Fibroblast of peridontal ligament (primary cell): ENCODE measurements around the gene LENG1.

Source experiments
- DNase-seq: peaks from one replicate; pipeline ENCODE4 v3.0.0-alpha.2; 2010; ENCODE audit errors: extremely low read depth

LENG1 gene

DNA sequence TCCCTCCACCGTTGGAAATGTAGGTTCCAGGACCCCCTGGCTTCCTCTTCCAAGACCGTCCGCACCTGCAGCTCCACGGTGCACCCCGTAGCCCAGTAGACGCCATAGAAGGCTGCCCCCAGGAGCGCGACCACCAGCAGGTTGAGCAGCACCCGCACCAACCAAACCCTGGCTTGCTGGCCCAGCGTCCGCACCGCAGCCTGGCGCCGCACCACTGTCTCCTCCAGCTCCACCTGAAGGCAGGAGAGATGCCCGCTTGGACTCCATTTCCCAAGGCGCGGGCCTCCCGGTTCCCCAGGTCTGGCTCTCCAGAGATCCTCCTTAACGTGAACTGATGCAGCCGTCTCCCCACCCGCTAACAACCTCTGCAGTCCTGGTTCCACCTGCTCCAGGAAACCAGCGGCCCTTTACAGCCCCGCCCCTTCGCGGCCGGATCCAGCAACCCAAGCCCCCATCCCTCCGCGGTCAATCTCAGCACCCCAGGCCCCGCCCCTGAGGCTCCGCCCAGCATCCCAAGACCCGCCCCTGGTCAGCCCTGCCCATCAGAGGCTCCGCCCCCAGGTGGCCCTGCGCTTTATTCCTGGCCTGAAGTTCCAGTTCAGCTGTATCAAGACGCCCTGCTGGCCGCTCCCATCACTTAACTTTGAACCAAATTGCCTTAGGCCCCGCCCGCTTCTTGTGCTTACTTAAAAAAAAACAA is 5.0 kb upstream of the LENG1 start:
- DNase-seq = no peak

GRCh38 chr19:54162884-54163283 is 3.4 kb upstream of the LENG1 start:
- no peak for DNase-seq

- peak; percentile 27 for DNase-seq
Observed at GRCh38 chr19:54162241-54162805, 2.8 kb upstream of the LENG1 start.

- DNase-seq = no peak
Observed at GRCh38 chr19:54160854-54161253, 1.3 kb upstream of the LENG1 start.

- peak; percentile 18 for DNase-seq
Observed at GRCh38 chr19:54160182-54160811, 776 bp upstream of the LENG1 start.

DNA sequence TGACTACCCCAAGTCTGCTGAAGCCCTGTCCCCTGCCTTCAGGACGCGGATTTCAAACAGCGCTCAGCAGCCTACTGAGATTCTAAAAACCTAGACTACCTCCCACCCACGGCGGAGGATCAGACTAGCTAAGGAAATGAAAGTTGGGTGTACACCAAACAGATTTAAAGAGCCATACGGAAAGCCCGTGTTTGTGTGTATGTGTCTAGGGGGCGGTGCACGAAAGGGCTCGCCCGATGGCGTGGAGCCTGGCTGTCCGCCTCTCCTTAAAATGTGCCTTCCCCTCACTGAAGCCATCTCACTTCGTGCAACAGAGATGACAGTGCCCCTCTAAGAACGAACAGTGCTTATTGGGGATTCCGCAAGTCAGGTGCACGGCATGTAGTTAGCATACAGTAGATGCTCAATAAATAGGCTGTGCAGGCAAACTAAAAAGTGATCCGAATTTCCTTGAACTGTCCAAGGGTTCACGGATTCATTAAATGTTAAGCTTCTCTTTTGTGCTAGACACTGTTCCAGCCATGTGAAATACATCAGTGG is 639 bp downstream of the LENG1 start:
- peak; percentile 36 for DNase-seq

DNA sequence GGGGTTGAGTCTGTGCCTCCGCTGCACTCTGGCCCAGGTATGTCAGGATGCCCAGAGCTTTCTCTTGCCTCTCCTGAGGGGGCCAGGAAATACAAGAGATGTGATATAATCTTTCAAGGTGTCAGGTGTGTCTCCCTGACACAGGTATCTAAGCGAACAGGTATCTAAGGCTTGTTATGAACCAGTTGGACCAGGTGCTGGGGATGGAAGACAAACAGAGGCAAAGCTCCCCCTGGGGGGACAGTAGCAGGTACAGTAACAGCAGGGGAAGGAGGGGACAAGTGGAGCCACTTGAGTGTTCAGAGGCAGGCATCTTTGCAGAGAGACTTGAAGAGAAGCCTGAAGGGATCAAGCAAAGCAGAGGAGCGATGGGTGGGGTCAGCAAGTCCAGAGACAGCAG is 2.6 kb downstream of the LENG1 start:
- DNase-seq = no peak

DNA sequence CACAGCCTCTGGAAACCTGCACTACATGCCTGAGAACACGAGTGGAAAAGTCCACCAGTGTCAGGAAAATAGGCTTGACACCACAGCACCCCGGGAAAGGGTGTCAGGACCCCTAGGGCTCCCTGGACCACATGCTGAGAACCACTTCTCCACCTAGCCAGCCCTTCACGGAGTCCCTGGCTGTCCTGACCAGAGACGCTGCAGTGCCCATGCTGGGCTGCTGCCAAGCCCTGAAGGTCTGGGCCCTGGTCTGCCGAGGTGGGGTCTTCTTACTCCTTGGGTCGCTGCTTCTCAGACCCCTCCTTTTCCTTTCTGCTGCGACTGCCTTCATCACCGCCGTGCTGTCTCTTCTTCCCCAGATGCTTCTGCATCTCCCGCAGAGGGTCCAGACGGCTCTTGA is 3.0 kb downstream of the LENG1 start:
- DNase-seq = no peak

DNA sequence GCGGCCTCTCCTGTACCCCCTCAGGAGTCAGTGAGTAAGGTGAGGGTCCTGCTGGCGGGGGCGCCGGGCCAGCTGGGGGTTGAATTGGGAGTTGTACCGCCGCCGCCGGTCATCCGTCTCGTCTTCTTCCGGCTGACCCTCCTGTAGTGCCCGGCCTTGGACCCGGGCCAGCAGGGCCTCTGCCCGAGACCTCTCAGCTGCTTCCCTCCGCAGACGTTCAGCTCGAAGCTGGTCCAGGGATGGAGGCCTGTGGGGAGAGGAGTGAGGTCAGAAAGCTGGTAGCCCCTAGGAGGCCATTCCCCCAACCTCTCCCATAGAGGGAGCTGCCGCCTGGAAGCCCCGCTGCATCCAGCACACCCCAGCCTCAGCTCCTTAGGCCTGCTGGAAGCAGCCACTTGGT is 3.8 kb downstream of the LENG1 start:
- DNase-seq = no peak

GRCh38 chr19:54154603-54155345 is 4.7 kb downstream of the LENG1 start:
- DNase-seq = peak; percentile 17

DNA sequence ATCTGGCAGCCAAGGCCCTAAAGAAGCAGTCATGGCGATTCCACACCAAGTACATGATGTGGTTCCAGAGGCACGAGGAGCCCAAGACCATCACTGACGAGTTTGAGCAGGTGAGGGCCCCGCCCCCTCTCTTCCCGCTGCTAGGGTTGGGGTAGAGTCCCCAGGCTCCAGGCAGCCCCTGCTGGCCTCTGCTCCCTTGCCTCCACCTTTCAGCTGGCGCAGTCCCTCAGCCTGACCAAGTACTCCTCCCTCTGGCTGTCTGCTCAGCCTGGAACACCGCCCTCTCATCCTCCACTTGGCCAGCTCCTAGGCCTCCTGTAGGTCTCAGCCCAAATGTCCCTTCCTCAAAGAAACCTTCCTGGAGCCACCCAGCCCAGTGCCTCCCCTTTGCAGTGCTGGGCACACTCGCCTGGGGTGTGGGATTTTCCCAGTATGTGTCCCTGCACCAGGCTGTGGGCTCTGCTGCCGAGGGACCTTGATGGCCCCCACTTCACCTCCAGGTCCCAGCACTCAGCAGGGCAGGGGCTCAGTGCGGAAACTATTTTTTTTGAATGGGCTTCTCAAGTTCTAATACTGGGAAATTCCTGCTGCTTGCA is 5.7 kb downstream of the LENG1 start:
- DNase-seq = no peak

DNA sequence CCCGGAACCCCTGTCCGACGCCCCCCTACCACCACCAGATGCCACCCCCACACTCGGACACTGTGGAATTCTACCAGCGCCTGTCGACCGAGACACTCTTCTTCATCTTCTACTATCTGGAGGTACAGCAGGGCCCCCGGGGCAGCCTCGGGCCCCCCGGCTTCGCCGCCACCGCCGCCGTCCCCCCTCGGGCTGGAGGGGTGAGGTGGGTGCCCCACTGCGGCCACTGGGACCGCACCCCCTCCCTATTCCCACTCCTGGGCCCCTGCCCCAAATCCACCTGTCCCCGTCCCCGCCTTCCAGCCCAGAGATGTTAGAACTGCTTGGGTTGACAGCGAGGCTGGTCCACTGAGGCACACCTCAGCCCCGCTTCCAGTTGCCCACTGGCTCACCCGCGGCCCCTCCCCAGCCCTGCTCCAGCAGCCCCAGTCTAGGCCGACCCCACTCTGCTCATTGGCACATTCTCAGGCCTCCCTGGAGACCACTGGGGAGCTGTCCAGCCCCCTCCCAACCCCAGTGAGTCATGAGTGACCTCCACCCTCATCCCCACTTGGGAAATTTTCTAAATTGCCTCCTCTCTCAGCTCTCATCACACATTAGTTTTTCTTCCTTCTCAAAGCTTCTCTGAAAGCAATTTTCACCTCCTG is 6.5 kb downstream of the LENG1 start:
- peak; percentile 34 for DNase-seq

GRCh38 chr19:54152267-54152666 is 7.3 kb downstream of the LENG1 start:
- no peak for DNase-seq

DNA sequence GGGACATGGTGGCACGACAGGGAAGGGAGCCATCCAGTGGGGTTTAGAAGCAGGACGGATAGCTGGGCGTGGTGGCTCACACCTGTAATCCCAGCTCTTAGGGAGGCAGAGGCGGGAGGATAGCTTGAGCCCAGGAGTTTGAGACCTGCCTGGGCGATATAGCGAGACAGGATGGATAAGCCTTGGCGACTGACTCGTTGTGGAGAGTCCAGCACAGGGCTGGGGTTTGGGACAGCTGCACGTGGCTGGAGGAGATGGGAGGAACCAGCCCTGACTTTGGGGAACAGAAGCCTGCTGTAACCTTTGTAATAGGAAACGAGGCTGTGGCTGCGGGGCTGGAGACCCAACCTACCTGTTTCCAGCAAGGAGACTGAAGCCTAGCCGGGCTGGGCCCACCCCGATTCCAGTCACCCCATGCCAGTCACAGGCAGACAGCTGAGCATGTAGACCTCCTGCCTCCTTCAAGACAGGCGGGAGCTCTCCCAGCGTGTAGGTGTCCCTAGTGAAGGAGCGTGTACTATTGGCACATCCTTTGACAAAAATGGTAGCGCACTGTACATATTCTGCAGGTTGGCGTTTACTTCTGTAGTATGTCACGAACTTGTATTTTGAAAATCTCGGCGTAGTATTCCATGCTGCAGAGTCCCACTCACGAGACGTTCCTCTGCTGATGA is 8.0 kb downstream of the LENG1 start:
- no peak for DNase-seq

DNA sequence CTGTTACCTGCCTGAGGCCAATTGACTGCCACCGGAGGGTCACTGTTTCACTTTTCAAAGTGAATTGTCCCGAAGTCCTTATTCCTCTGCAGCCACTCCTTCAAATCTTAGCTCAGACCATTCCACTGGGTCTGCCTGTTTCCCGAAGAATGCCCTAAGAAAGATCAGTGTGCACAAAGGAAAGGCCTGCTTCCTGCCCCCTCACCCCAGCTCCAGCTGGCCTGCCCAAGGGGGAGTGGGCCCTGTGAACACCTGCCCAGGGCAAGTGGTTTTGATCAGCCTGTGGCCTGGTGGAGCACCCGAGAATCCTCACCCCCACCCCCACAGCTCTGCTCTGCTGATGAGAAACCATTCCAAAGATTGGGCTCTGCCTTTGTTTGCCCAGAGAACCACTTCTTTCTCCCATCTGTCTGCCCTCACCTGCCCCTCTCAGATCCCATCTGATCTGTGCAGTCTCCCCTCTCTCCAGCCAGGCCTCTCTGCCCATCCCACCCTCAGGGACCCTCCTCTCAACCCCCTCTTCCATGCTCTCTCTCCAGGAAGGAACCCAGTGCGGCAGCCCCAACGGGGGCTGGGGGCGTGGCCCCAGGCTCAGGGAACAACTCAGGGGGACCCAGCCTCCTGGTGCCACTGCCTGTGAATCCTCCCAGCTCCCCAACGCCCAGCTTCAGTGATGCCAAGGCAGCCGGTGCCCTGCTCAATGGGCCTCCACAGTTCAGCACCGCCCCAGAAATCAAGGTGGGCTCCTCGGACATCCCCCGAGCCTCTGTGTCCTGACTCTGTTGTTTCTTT is 10.3 kb downstream of the LENG1 start:
- no peak for DNase-seq

DNA sequence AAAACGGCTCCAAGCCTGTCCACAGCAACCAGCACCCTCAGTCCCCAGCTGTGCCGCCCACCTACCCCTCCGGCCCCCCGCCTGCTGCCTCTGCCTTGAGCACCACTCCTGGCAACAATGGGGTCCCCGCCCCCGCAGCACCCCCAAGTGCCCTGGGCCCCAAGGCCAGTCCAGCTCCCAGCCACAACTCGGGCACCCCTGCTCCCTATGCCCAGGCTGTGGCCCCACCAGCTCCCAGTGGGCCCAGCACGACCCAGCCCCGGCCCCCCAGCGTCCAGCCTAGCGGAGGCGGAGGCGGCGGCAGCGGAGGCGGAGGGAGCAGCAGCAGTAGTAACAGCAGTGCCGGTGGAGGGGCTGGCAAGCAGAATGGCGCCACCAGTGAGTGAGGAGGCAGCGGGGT is 11.4 kb downstream of the LENG1 start:
- no peak for DNase-seq

DNA sequence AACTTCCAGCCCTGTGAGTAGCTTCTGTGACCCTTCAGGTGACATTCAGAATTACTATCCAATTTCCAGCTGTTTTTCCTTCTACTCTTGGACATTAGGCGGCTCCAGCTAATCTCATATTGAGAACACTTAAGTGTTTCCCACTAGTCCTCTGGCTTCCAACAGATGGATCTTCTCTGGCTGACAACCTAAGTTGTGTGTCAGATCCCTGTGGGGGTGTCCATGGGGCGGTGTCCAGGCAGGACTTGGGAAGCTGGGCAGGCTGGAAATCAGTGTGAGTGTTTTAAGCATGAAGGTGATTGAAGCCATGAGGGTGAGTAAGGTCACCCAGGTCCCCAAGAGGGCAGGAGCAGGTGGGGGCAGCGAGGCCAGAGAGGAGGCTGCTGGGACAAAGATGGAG is 11.8 kb downstream of the LENG1 start:
- no peak for DNase-seq

- DNase-seq = no peak
Observed at GRCh38 chr19:54145541-54146158, 13.9 kb downstream of the LENG1 start.

GRCh38 chr19:54142166-54142780 is 17.2 kb downstream of the LENG1 start:
- no peak for DNase-seq
